ENCODE measurements around the gene HIKESHI. TPM values are rescaled to one million over a fixed set of nuclear protein-coding genes. Genes with fewer than 3 reads are reported as not detected.

The HIKESHI gene
- total RNA-seq, 4 donors from 2014 or later: 42.0 to 75.9 (median 53.2) TPM

DNA sequence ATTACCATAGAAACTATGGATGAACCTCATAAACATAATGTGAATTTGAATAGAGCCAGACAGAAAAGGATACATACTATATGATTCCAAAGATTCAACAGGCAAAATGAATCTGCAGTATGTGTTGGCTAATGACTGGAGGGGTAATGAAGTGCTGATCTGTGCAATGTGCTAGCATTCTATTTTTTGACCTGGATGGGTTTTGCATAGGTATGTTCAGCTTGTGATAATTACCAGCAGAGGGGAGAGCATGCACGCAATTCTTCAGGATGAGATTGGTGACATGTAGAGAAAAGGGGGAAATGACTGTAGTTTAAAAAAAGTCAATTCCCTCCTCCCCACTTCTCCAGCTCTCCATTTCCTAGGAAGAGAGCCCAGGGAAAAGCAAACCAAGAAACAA lies 72.0 kb downstream of the HIKESHI start:
- Histone ChIP-seq H3K27ac (no peak overlapping the region), H3K4me3 (no peak overlapping the region), H3K4me1 (no peaks in the 10 kb centered on the region), H3K9me3 (no peaks in the 10 kb centered on the region), H3K27me3 (no peaks in the 10 kb centered on the region), H3K36me3 (no peaks in the 10 kb centered on the region)
- TF ChIP-seq, protein P1, sequence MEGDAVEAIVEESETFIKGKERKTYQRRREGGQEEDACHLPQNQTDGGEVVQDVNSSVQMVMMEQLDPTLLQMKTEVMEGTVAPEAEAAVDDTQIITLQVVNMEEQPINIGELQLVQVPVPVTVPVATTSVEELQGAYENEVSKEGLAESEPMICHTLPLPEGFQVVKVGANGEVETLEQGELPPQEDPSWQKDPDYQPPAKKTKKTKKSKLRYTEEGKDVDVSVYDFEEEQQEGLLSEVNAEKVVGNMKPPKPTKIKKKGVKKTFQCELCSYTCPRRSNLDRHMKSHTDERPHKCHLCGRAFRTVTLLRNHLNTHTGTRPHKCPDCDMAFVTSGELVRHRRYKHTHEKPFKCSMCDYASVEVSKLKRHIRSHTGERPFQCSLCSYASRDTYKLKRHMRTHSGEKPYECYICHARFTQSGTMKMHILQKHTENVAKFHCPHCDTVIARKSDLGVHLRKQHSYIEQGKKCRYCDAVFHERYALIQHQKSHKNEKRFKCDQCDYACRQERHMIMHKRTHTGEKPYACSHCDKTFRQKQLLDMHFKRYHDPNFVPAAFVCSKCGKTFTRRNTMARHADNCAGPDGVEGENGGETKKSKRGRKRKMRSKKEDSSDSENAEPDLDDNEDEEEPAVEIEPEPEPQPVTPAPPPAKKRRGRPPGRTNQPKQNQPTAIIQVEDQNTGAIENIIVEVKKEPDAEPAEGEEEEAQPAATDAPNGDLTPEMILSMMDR (IDR thresholded peaks at IDR 0.05): no peak
- TF ChIP-seq POLR2A (IDR thresholded peaks at IDR 0.05): no peak
- intact Hi-C loops (cut with DNase I; ENCODE audit: low total_unique reads): no loop called here
- no peak for DNase-seq

DNA sequence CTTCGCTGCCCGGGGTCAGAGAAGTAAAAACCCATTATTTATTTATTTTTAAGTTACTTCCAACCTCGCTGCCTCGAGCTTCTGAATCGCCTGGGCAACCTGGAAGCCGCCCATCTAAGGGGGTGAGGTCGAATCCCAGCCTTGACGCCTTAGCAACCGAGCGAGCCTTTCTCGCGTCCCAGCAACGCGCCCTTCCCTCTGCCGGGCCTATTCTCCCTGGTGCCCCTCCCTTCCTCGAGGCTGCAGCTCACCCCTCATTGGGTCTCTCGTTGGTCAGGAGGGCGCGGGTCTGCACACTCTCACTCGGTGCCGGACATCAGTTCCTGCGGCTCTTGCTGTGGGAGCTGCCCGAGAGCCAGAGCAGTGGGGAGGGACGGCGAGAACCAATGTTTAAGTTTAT lies 72.5 kb downstream of the HIKESHI start, which contains the start of gene CCDC81:
TSS of gene CCDC81 (plus strand) at position 302 of the 400 bp plus-strand sequence. CDS start 277 bp downstream, outside the sequence.
- no peak for DNase-seq
- intact Hi-C loops (cut with DNase I; ENCODE audit: low total_unique reads): no loop called here
- TF ChIP-seq, protein P1 (IDR thresholded peaks at IDR 0.05): no peak
- TF ChIP-seq POLR2A (IDR thresholded peaks at IDR 0.05): no peak
- H3K36me3 ChIP-seq: no peaks in the 10 kb centered on the region
- no peak within 1 kb of the TSS for H3K27ac ChIP-seq
- no peak within 1 kb of the TSS for H3K4me3 ChIP-seq
- no peaks in the 10 kb centered on the region for H3K4me1 ChIP-seq
- no peaks in the 10 kb centered on the region for H3K9me3 ChIP-seq
- H3K27me3 ChIP-seq: no peaks in the 10 kb centered on the region

DNA sequence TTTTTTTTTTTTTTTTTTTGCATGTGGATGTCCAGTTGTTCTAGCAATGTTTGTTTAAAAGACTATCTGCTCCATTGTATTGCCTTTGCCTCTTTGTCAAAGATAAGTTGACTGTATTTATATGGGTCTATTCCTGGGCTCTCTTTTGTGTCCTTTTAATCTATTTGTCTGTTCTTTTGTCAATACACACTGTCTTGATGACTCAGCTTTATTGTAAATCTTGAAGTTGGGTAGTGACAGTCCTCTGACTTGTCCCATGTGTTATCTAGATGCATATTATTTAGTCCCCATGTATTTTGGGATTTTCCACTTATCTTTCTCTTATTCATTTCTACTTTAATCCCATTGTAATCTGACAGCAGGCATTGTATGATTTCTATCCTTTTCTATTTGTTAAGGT lies 75.9 kb downstream of the HIKESHI start:
- no peak for DNase-seq
- no peaks in the 10 kb centered on the region for H3K27me3 ChIP-seq
- TF ChIP-seq, protein P1 (IDR thresholded peaks at IDR 0.05): no peak
- TF ChIP-seq POLR2A (IDR thresholded peaks at IDR 0.05): no peak
- no peaks in the 10 kb centered on the region for H3K36me3 ChIP-seq
- H3K9me3 ChIP-seq: no peaks in the 10 kb centered on the region
- intact Hi-C loops (cut with DNase I; ENCODE audit: low total_unique reads): no loop called here
- H3K27ac ChIP-seq: no peak overlapping the region
- no peak overlapping the region for H3K4me3 ChIP-seq
- H3K4me1 ChIP-seq: no peaks in the 10 kb centered on the region

DNA sequence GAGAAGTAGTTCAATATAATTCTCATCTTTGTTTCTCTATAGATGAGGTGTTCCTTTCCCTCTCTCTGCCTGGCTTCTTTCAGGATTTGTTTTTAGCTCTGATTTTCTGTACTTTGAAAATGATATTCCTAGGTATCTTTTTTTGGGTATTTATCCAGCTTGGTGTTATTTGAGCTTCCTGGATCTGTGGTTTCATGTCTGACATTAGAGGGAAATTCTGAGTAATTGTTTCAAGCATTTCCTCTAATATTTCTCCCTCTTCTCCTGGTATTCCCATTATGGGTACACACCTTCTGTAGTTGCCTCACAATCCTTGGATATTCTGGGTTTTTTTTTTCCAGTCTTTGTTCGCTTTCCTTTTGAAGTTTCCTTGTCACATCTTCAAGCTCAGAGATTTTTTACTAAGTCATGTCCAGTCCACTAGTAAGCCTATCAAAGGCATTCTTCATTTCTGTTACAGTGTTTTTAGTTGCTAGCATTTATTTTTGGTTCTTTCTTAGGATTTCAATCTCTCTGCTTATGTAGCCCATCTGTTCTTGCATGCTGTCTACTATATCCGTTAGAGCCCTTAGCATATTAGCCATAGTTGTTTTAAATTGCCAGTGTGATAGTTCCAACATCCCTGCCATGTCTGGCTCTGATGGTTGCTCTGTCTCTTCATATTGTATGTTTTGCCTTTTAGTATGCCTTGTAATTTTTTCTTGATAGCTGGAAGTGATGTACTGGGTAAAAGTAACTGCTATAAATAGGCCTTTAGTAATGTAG lies 78.4 kb downstream of the HIKESHI start:
- Histone ChIP-seq H3K27me3 (no peaks in the 10 kb centered on the region), H3K36me3 (no peaks in the 10 kb centered on the region), H3K4me3 (no peak overlapping the region), H3K27ac (no peak overlapping the region), H3K4me1 (no peaks in the 10 kb centered on the region), H3K9me3 (no peaks in the 10 kb centered on the region)
- TF ChIP-seq, protein P1 (IDR thresholded peaks at IDR 0.05): no peak
- TF ChIP-seq POLR2A (IDR thresholded peaks at IDR 0.05): no peak
- no peak for DNase-seq
- intact Hi-C loops (cut with DNase I; ENCODE audit: low total_unique reads): no loop called here

DNA sequence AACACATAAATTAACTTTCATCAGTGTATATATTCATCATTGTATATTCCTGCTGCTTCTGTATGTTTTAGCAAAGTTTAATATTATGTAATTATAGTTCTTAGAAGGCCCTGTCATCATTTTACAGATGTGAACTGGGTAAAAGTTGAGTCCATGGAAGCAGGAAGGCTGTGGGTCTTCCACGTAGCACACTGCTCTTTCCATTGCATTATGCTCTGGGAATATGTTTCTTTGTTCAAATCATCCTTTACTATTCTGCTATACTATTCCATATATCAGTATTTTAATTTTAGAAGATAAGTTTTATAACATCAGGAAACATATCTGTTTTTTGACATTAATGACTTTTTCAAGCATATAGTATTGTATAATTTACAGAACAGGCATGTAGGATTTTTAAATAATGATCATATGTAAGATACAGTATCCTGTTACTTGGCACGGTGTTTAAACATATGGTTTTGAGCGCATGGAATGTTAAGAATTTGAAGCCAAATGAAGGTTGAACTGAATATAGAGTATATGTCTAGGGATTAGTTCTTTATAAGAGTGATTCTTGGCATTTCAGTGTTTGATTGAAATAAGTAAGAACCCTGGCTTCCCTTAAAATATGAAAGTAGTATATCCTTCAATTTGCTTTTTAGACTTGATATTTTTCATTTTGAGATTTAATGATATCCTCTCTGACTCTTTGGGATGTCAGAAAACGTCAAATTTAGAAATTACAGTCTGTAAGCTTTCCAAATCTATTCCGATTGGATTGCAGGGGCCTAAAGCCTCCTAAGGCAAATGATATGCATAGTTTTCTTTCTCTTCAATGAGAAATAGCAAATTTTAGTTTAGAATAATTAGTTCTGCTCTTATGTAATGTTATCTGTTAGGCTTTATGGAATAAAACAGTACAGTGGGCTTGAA lies 81.3 kb downstream of the HIKESHI start:
- no peaks in the 10 kb centered on the region for H3K36me3 ChIP-seq
- H3K27me3 ChIP-seq: no peaks in the 10 kb centered on the region
- no peaks in the 10 kb centered on the region for H3K9me3 ChIP-seq
- no peak overlapping the region for H3K4me3 ChIP-seq
- H3K27ac ChIP-seq: no peak overlapping the region
- intact Hi-C loops (cut with DNase I; ENCODE audit: low total_unique reads): no loop called here
- DNase-seq: no peak
- H3K4me1 ChIP-seq: no peaks in the 10 kb centered on the region
- TF ChIP-seq, protein P1 (IDR thresholded peaks at IDR 0.05): no peak
- TF ChIP-seq POLR2A (IDR thresholded peaks at IDR 0.05): no peak
